HepG2 (cell line): ENCODE measurements around the gene NARF. TPM values are rescaled to one million over a fixed set of nuclear protein-coding genes. Genes with fewer than 3 reads are reported as not detected.
A peak's percentile ranks its signal among the peaks of the same experiment; 100 is the strongest.

Experiments used
- GATA4 ChIP-seq: sonication (generic); IDR thresholded peaks from 2 replicates; pipeline ENCODE4 v1.6.1; 2016; ENCODE audit warnings: antibody characterized with exemption, low read depth, borderline replicate concordance
- KAT2B ChIP-seq: fragments of 150-350 bp; IDR thresholded peaks from 2 replicates; pipeline ENCODE4 v1.6.1; 2014; ENCODE audit warnings: low read depth, low read length, borderline replicate concordance
- NFATC3 ChIP-seq: sonication (generic); formaldehyde crosslinking; IDR thresholded peaks from 2 replicates; pipeline ENCODE4 v1.5.1; 2020; ENCODE audit warnings: mild to moderate bottlenecking, missing genetic modification reagents
- SNAPC5 ChIP-seq: sonication (generic); formaldehyde crosslinking; IDR thresholded peaks from 2 replicates; pipeline ENCODE4 v1.8.1; 2023; ENCODE audit warnings: mild to moderate bottlenecking, missing genetic modification reagents, borderline replicate concordance
- U2AF1 ChIP-seq: fragments of 200-400 bp; formaldehyde crosslinking; optimal IDR thresholded peaks from 2 replicates; pipeline ENCODE3; 2017; ENCODE audit warnings: mild to moderate bottlenecking, low read depth, low read length
- ZFP62 ChIP-seq: sonication (generic); formaldehyde crosslinking; IDR thresholded peaks from 2 replicates; pipeline ENCODE4 v1.4.0; 2020; ENCODE audit warnings: missing genetic modification reagents
- ZNF160 ChIP-seq: sonication (generic); formaldehyde crosslinking; IDR thresholded peaks from 2 replicates; pipeline ENCODE4 v1.8.0; 2022; ENCODE audit warnings: mild to moderate bottlenecking, inconsistent platforms, missing genetic modification reagents
- ZNF276 ChIP-seq: sonication (generic); formaldehyde crosslinking; IDR thresholded peaks from 2 replicates; pipeline ENCODE4 v1.4.0; 2020; ENCODE audit warnings: mild to moderate bottlenecking, low read depth, missing genetic modification reagents
- ZNF563 ChIP-seq: sonication (generic); formaldehyde crosslinking; IDR thresholded peaks from 2 replicates; pipeline ENCODE4 v1.8.0; 2022; ENCODE audit warnings: mild to moderate bottlenecking, moderate library complexity, missing genetic modification reagents
- ZNF800 ChIP-seq: sonication (generic); formaldehyde crosslinking; IDR thresholded peaks from 2 replicates; pipeline ENCODE4 v1.4.0; 2020; ENCODE audit warnings: missing genetic modification reagents
- polyA plus RNA-seq, 8 experiments: library from polyadenylated mRNA; depleted of rRNA in 3 of 8; stranded (reverse) in 7 of 8; unstranded in 1 of 8; fragments of >200 nt; fragmentation: Illumina TruSeq in 4 of 8; extraction: Trizol in 4 of 8; gene quantifications; 2 replicates each; pipeline versions ENCODE4 v1.2.1 to v1.2.3, GENCODE V29; 2011 to 2016; ENCODE audit warnings: low read depth in 4 of 8, missing spikeins in 1 of 8, mixed read lengths in 1 of 8; ENCODE audit not compliant: insufficient read depth in 1 of 8
- total RNA-seq, 5 experiments: library from RNA; depleted of rRNA; stranded (reverse); fragments of >200 nt; fragmentation: Illumina TruSeq; extraction: Trizol; gene quantifications; 2 replicates each; pipeline ENCODE4 v1.2.3, GENCODE V29; 2016; ENCODE audit warnings: low read depth in 1 of 5
- TF ChIP-seq, protein P1 (sequence below): sonication (generic); formaldehyde crosslinking; IDR thresholded peaks from 2 replicates; pipeline ENCODE4 v1.9.0; 2021; ENCODE audit warnings: missing genetic modification reagents, borderline replicate concordance
- TF ChIP-seq, protein P2 (sequence below): sonication (generic); formaldehyde crosslinking; IDR thresholded peaks from 2 replicates; pipeline ENCODE4 v1.8.0; 2022; ENCODE audit warnings: mild to moderate bottlenecking, missing genetic modification reagents, borderline replicate concordance
- TF ChIP-seq, protein P3 (sequence below), 2 experiments: sonication (generic) in 1 of 2; formaldehyde crosslinking in 1 of 2; IDR thresholded peaks; 2 replicates each; pipeline versions ENCODE4 v1.5.1 to v1.6.1; 2011 to 2020; ENCODE audit warnings: borderline replicate concordance in 1 of 2, low read depth in 1 of 2, low read length in 1 of 2, mild to moderate bottlenecking in 1 of 2, missing genetic modification reagents in 1 of 2, moderate library complexity in 1 of 2
- TF ChIP-seq, protein P4 (sequence below): sonication (generic); formaldehyde crosslinking; IDR thresholded peaks from 2 replicates; pipeline ENCODE4 v1.5.0; 2020; ENCODE audit warnings: mild to moderate bottlenecking, missing genetic modification reagents

NARF gene
- total and polyA plus RNA-seq, 2 of the 13 experiments (the other 11 are each of a cell fraction or from before 2014, with no cell fraction given) = 61.1 to 144 TPM

- 0 out of 2 replicates have a peak, but pooled peaks have one; percentile 54 for TF ChIP-seq ZNF160 (CRISPR knock-in tag)
- TF ChIP-seq KAT2B = no peak
- TF ChIP-seq ZNF563 (CRISPR knock-in tag) = no peak
- TF ChIP-seq ZNF276 (CRISPR knock-in tag) = peak; percentile 84; the same call in 1 of the 2 replicates
- no peak for TF ChIP-seq GATA4
- TF ChIP-seq, protein P1, sequence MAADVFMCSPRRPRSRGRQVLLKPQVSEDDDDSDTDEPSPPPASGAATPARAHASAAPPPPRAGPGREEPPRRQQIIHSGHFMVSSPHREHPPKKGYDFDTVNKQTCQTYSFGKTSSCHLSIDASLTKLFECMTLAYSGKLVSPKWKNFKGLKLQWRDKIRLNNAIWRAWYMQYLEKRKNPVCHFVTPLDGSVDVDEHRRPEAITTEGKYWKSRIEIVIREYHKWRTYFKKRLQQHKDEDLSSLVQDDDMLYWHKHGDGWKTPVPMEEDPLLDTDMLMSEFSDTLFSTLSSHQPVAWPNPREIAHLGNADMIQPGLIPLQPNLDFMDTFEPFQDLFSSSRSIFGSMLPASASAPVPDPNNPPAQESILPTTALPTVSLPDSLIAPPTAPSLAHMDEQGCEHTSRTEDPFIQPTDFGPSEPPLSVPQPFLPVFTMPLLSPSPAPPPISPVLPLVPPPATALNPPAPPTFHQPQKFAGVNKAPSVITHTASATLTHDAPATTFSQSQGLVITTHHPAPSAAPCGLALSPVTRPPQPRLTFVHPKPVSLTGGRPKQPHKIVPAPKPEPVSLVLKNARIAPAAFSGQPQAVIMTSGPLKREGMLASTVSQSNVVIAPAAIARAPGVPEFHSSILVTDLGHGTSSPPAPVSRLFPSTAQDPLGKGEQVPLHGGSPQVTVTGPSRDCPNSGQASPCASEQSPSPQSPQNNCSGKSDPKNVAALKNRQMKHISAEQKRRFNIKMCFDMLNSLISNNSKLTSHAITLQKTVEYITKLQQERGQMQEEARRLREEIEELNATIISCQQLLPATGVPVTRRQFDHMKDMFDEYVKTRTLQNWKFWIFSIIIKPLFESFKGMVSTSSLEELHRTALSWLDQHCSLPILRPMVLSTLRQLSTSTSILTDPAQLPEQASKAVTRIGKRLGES (CRISPR knock-in tag) = no peak
- TF ChIP-seq, protein P2, sequence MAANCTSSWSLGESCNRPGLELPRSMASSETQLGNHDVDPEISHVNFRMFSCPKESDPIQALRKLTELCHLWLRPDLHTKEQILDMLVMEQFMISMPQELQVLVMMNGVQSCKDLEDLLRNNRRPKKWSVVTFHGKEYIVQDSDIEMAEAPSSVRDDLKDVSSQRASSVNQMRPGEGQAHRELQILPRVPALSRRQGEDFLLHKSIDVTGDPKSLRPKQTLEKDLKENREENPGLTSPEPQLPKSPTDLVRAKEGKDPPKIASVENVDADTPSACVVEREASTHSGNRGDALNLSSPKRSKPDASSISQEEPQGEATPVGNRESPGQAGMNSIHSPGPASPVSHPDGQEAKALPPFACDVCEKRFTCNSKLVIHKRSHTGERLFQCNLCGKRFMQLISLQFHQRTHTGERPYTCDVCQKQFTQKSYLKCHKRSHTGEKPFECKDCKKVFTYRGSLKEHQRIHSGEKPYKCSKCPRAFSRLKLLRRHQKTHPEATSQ (CRISPR knock-in tag) = peak; percentile 51; the same call in 1 of the 2 replicates
- TF ChIP-seq ZNF800 (CRISPR knock-in tag) = 0 out of 2 replicates have a peak, but pooled peaks have one; percentile 61
- TF ChIP-seq U2AF1 = no peak
- no peak for TF ChIP-seq SNAPC5 (CRISPR knock-in tag)
- TF ChIP-seq, protein P3, sequence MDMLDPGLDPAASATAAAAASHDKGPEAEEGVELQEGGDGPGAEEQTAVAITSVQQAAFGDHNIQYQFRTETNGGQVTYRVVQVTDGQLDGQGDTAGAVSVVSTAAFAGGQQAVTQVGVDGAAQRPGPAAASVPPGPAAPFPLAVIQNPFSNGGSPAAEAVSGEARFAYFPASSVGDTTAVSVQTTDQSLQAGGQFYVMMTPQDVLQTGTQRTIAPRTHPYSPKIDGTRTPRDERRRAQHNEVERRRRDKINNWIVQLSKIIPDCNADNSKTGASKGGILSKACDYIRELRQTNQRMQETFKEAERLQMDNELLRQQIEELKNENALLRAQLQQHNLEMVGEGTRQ (IDR thresholded peaks at IDR 0.05; ENCODE audit: low read depth, low read length) = no peak
- TF ChIP-seq, protein P3 (CRISPR knock-in tag; IDR thresholded peaks at IDR 0.05; ENCODE audit: borderline replicate concordance) = no peak
- no peak for TF ChIP-seq NFATC3 (CRISPR knock-in tag)
- TF ChIP-seq, protein P4, sequence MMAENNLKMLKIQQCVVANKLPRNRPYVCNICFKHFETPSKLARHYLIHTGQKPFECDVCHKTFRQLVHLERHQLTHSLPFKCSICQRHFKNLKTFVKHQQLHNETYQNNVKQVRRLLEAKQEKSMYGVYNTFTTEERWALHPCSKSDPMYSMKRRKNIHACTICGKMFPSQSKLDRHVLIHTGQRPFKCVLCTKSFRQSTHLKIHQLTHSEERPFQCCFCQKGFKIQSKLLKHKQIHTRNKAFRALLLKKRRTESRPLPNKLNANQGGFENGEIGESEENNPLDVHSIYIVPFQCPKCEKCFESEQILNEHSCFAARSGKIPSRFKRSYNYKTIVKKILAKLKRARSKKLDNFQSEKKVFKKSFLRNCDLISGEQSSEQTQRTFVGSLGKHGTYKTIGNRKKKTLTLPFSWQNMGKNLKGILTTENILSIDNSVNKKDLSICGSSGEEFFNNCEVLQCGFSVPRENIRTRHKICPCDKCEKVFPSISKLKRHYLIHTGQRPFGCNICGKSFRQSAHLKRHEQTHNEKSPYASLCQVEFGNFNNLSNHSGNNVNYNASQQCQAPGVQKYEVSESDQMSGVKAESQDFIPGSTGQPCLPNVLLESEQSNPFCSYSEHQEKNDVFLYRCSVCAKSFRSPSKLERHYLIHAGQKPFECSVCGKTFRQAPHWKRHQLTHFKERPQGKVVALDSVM (CRISPR knock-in tag) = peak; percentile 54; the same call in 1 of the 2 replicates
- no peak for TF ChIP-seq ZFP62 (CRISPR knock-in tag)
Observed at GRCh38 chr17:82503728-82504308, 45.3 kb downstream of the NARF start (continued).
